SK-N-SH treated with all-trans-retinoic acid at 6 μM for 48 hours (cell line): ENCODE data around the gene SLC12A8.

Source experiments
- ATAC-seq: fragments of 200-7000 bp; cut with Tn5 transposase; 3 replicates; pipeline ENCODE4 v1.9.1; 2020; ENCODE audit warnings: mild to moderate bottlenecking, moderate library complexity
- ARNTL ChIP-seq: fragments of 450-650 bp; formaldehyde crosslinking; IDR thresholded peaks from 2 replicates; pipeline ENCODE4 v1.5.0; 2020; ENCODE audit warnings: low read depth, mild to moderate bottlenecking, moderate library complexity, borderline replicate concordance
- BACH2 ChIP-seq: fragments of 250-450 bp; sonication (Bioruptor Pico); IDR thresholded peaks from 2 replicates; pipeline ENCODE4 v1.9.0; 2021; ENCODE audit warnings: mild to moderate bottlenecking, borderline replicate concordance
- CSDC2 ChIP-seq: fragments of 250-450 bp; sonication (Bioruptor Pico); IDR thresholded peaks from 2 replicates; pipeline ENCODE4 v1.5.0; 2020; ENCODE audit warnings: mild to moderate bottlenecking, moderate library complexity
- ESRRG ChIP-seq: fragments of 250-450 bp; sonication (Bioruptor Pico); IDR thresholded peaks from 2 replicates; pipeline ENCODE4 v1.6.1; 2021; ENCODE audit warnings: mild to moderate bottlenecking
- GLIS3 ChIP-seq: fragments of 250-450 bp; sonication (Bioruptor Pico); IDR thresholded peaks from 2 replicates; pipeline ENCODE4 v1.5.0; 2020; ENCODE audit warnings: mild to moderate bottlenecking, moderate library complexity
- ISL1 ChIP-seq: fragments of 250-450 bp; sonication (Bioruptor Pico); IDR thresholded peaks from 2 replicates; pipeline ENCODE4 v2.1.2; 2022; ENCODE audit warnings: mild to moderate bottlenecking, moderate library complexity
- OSR1 ChIP-seq: fragments of 250-450 bp; sonication (Bioruptor Pico); IDR thresholded peaks from 2 replicates; pipeline ENCODE4 v1.8.0; 2022; ENCODE audit warnings: moderate library complexity, mild to moderate bottlenecking, inconsistent platforms
- PPARA ChIP-seq: fragments of 250-450 bp; sonication (Bioruptor Pico); IDR thresholded peaks from 2 replicates; pipeline ENCODE4 v1.5.0; 2020; ENCODE audit warnings: mild to moderate bottlenecking, borderline replicate concordance
- RARB ChIP-seq: fragments of 250-450 bp; sonication (Bioruptor Pico); IDR thresholded peaks from 2 replicates; pipeline ENCODE4 v1.8.0; 2021; ENCODE audit warnings: mild to moderate bottlenecking, moderate library complexity
- SNAI2 ChIP-seq: fragments of 250-450 bp; sonication (Bioruptor Pico); IDR thresholded peaks from 2 replicates; pipeline ENCODE4 v1.5.0; 2020; ENCODE audit warnings: mild to moderate bottlenecking, moderate library complexity
- TCF4 ChIP-seq: fragments of 250-450 bp; sonication (Bioruptor Pico); IDR thresholded peaks from 2 replicates; pipeline ENCODE4 v1.8.0; 2021; ENCODE audit warnings: mild to moderate bottlenecking, moderate library complexity, borderline replicate concordance
- TOX ChIP-seq: fragments of 250-450 bp; sonication (Bioruptor Pico); IDR thresholded peaks from 2 replicates; pipeline ENCODE4 v1.8.0; 2021; ENCODE audit warnings: mild to moderate bottlenecking, moderate library complexity, borderline replicate concordance
- ZFP3 ChIP-seq: fragments of 250-450 bp; sonication (Bioruptor Pico); IDR thresholded peaks from 2 replicates; pipeline ENCODE4 v1.5.0; 2020; ENCODE audit warnings: mild to moderate bottlenecking, moderate library complexity
- ZFP30 ChIP-seq: fragments of 450-650 bp; formaldehyde crosslinking; IDR thresholded peaks from 2 replicates; pipeline ENCODE4 v1.5.0; 2022; ENCODE audit warnings: mild to moderate bottlenecking, moderate library complexity
- ZNF565 ChIP-seq: fragments of 450-650 bp; formaldehyde crosslinking; conservative IDR thresholded peaks from 2 replicates; pipeline ENCODE4 v1.5.0; 2020; ENCODE audit warnings: low read depth, mild to moderate bottlenecking, moderate library complexity
- ZNF70 ChIP-seq: fragments of 450-650 bp; formaldehyde crosslinking; IDR thresholded peaks from 2 replicates; pipeline ENCODE4 v1.5.0; 2020; ENCODE audit warnings: mild to moderate bottlenecking, moderate library complexity
- ZNF8 ChIP-seq: fragments of 450-650 bp; formaldehyde crosslinking; IDR thresholded peaks from 2 replicates; pipeline ENCODE4 v1.5.0; 2020; ENCODE audit warnings: mild to moderate bottlenecking, moderate library complexity
- TF ChIP-seq, protein P1 (sequence below): fragments of 250-450 bp; sonication (Bioruptor Pico); IDR thresholded peaks from 2 replicates; pipeline ENCODE4 v1.5.1; 2021; ENCODE audit warnings: mild to moderate bottlenecking, moderate library complexity
- TF ChIP-seq, protein P2 (sequence below): fragments of 250-450 bp; sonication (Bioruptor Pico); IDR thresholded peaks from 2 replicates; pipeline ENCODE4 v1.8.0; 2021; ENCODE audit warnings: low read depth, mild to moderate bottlenecking, moderate library complexity, borderline replicate concordance
- TF ChIP-seq, protein P3 (sequence below): fragments of 250-450 bp; sonication (Bioruptor Pico); IDR thresholded peaks from 2 replicates; pipeline ENCODE4 v1.5.1; 2020; ENCODE audit warnings: low read depth, mild to moderate bottlenecking, moderate library complexity

SLC12A8 gene

DNA sequence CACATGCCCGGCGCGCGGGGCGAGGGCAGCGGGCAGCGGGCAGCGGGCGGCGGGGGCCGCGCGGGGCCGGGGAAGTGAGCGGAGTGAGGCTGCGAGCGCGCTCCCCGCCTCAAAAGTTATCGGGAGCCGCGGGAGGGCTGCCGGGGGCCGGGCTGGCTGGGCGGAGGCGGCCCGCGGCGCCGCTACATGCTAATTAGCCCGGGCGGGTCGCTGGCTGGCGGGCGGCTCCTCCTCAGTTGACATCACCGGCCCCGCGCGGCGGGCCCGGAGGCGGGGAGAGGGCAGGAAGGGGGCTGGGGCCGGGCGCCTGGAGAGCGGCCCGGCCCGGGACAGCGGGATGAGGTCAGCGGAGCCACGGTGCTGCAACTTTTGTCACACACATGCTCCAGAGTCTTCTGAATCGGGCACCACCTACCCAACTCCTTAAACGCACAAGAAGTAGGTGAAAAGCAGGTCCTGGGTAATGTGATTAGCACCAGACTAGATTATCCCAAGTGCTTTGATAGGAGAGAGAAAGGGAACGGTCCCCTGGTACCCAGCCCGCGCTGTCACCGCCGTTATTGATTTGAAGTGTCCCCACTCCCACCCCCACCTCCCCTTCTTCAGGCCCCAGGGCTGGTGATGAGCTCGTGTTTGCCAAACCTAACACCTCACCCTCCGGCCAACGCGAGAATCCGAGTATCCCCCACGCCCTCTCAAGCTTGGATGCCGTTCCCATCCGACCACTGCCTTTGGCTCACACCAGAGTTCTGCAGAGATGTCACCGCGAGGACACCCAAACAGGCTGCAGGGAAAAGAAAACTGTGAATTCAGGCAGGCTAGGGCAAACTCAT, 156.4 kb downstream of the SLC12A8 start, which contains the start of gene HEG1:
Gene HEG1, minus strand, starts transcription at position 85 of the 833 bp plus-strand sequence. CDS start 107 bp downstream, outside the sequence.
- TF ChIP-seq, protein P1, sequence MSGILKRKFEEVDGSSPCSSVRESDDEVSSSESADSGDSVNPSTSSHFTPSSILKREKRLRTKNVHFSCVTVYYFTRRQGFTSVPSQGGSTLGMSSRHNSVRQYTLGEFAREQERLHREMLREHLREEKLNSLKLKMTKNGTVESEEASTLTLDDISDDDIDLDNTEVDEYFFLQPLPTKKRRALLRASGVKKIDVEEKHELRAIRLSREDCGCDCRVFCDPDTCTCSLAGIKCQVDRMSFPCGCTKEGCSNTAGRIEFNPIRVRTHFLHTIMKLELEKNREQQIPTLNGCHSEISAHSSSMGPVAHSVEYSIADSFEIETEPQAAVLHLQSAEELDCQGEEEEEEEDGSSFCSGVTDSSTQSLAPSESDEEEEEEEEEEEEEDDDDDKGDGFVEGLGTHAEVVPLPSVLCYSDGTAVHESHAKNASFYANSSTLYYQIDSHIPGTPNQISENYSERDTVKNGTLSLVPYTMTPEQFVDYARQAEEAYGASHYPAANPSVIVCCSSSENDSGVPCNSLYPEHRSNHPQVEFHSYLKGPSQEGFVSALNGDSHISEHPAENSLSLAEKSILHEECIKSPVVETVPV (CRISPR knock-in tag): no peak
- TF ChIP-seq ARNTL (CRISPR knock-in tag) (no peak), ESRRG (CRISPR knock-in tag) (no peak), SNAI2 (no peak)
- peak; percentile 57 for ATAC-seq

DNA sequence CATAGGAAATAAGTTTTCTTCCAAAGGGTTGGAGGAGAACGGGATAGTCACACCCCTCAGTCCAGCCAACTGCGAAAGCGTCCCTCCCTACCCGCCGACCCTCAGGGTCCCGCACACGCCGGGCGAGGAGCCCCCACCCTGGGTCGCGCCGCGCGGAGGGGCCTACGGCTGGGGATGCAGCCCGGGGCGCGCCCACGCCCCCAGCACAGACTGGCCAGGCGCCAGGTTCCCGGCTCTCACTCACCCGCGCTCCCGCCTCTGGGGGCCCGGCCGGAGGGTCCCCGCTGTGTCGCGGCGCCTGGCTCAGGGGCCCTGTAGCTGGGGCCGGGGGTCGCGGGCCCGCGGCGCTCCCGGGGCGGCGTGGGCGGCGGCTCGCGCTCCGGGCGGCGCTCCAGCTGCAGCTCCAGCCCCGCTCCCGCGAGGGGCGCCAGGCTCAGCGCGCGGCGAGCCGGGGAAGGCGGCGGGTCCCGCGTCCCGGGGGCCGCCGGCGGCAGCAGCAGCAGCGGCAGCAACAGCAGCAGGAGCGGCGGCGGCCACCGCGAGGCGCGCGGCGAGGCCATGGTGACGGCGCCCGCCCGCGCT, 157.1 kb downstream of the SLC12A8 start:
- peak; percentile 2 for ATAC-seq
- no peak for TF ChIP-seq ISL1 (CRISPR knock-in tag)
- TF ChIP-seq, protein P1 (CRISPR knock-in tag): no peak
- no peak for TF ChIP-seq ZNF8 (CRISPR knock-in tag)

DNA sequence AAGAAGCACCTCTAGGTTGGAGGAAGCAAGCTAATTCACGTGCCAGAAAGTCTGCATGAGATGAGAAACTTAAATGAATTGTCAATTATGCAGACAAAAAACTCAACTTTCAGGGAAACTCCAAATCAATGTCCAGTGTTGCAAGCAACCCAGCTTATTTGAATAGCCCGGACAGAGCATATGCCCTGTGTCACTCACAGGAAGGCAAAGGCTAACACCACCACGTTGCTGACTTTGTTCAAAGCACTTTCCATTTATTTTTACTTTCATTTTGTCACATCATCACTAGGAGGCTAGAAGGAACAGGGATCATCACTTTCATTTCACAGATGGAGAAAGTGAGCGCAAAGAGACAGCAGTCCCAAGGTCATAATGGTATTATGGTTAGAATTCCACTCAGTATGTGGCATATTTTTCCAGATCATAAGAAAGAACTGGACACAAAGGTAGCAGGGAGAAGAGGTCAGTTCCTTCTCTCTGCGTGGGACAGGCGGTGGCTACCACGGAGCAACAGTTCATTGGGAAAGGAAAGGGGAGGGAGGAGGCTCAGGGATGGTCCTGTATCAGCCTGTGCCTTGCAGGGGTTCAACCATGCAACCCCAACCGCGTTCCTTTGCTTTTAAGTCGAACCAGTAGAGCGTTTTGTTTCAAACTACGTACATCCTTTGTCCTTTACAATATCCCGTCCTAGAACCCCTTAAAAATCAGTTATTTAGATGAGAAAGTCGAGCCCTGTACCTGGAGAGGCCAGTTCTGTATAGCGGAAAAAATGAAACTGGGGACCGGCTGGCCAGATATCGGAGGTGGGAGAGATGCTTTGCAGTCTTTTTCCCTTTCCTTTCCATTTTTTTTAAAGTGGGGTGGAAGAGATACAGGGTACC, 157.9 kb downstream of the SLC12A8 start:
- peak; percentile 55 for ATAC-seq
- TF ChIP-seq ZNF565 (no peak), OSR1 (CRISPR knock-in tag) (no peak), PPARA (CRISPR knock-in tag) (no peak), TOX (CRISPR knock-in tag) (no peak), GLIS3 (CRISPR knock-in tag) (no peak), ZFP30 (no peak), ESRRG (CRISPR knock-in tag) (no peak), RARB (CRISPR knock-in tag) (no peak), BACH2 (CRISPR knock-in tag) (no peak), CSDC2 (CRISPR knock-in tag) (no peak), ISL1 (CRISPR knock-in tag) (no peak)
- TF ChIP-seq, protein P2, sequence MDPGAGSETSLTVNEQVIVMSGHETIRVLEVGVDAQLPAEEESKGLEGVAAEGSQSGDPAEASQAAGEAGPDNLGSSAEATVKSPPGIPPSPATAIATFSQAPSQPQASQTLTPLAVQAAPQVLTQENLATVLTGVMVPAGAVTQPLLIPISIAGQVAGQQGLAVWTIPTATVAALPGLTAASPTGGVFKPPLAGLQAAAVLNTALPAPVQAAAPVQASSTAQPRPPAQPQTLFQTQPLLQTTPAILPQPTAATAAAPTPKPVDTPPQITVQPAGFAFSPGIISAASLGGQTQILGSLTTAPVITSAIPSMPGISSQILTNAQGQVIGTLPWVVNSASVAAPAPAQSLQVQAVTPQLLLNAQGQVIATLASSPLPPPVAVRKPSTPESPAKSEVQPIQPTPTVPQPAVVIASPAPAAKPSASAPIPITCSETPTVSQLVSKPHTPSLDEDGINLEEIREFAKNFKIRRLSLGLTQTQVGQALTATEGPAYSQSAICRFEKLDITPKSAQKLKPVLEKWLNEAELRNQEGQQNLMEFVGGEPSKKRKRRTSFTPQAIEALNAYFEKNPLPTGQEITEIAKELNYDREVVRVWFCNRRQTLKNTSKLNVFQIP (CRISPR knock-in tag): no peak

DNA sequence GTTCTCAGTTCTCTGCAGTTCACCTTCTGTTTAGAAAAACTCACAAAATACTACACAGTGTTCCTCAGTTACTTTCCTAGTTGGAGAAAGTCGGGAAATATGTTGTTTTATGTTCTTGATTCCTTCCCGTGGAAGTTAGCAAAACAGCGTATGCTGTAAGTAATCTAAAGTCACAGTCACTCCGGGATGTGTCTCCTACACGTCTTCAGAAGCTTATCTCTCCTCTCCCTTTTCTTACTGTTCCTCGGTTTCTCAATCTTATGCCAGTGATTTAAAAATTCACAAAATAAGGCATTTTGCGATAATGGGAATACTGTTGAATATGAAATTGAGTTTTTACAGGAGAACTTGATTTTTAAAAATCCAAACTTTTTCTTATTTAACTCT, 158.5 kb downstream of the SLC12A8 start:
- no peak for TF ChIP-seq ESRRG (CRISPR knock-in tag)
- TF ChIP-seq, protein P1 (CRISPR knock-in tag): no peak
- TF ChIP-seq TCF4 (CRISPR knock-in tag): no peak
- no peak for TF ChIP-seq ZFP3 (CRISPR knock-in tag)
- ATAC-seq: no peak

DNA sequence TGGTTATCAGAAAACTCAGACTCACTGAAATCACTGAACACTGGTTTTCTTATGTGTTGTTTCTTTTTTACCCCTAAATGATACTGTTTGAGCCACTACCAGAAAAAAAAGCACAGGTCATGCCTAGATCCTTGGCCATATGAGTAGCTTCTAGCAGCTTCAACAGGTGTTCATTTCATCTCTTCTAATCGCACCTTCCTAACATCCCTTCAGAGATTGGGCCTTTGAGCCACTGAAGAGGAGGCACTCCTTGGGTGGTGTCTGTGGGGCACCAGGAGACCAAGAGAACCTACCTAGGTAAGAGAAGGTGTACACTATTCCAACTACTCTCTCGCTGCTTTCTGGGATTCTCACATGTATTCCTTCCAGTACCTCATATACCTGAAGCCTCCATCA, 159.2 kb downstream of the SLC12A8 start:
- no peak for ATAC-seq
- TF ChIP-seq ZFP30 (no peak), CSDC2 (CRISPR knock-in tag) (no peak), ZNF8 (CRISPR knock-in tag) (no peak), ZFP3 (CRISPR knock-in tag) (no peak), ZNF565 (no peak), PPARA (CRISPR knock-in tag) (no peak), TCF4 (CRISPR knock-in tag) (no peak), ESRRG (CRISPR knock-in tag) (no peak), ZNF70 (CRISPR knock-in tag) (no peak)
- TF ChIP-seq, protein P2 (CRISPR knock-in tag): no peak
- TF ChIP-seq, protein P3, sequence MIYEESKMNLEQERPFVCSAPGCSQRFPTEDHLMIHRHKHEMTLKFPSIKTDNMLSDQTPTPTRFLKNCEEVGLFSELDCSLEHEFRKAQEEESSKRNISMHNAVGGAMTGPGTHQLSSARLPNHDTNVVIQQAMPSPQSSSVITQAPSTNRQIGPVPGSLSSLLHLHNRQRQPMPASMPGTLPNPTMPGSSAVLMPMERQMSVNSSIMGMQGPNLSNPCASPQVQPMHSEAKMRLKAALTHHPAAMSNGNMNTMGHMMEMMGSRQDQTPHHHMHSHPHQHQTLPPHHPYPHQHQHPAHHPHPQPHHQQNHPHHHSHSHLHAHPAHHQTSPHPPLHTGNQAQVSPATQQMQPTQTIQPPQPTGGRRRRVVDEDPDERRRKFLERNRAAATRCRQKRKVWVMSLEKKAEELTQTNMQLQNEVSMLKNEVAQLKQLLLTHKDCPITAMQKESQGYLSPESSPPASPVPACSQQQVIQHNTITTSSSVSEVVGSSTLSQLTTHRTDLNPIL (CRISPR knock-in tag): no peak
- TF ChIP-seq, protein P1 (CRISPR knock-in tag): no peak
